CD4-positive, alpha-beta memory T cell (primary cell): ENCODE results near the gene RASL11B. TPM values are rescaled to one million over a fixed set of nuclear protein-coding genes. Genes with fewer than 3 reads are reported as not detected.

Experiments
- CTCF ChIA-PET: fragments of 350-600 bp; sonication (Branson Sonifier 250); formaldehyde crosslinking; loops from one replicate; lab custom pipeline; 2021; ENCODE audit warnings: inconsistent platforms; ENCODE audit not compliant: partially characterized antibody; lab: Charles Lee
- POLR2A ChIA-PET: fragments of 350-600 bp; sonication (Branson Sonifier 250); formaldehyde crosslinking; loops from one replicate; lab custom pipeline; 2021; ENCODE audit not compliant: partially characterized antibody; lab: Charles Lee
- DNase-seq, 5 donors: peaks; one replicate each; pipeline versions ENCODE4 v3.0.0 to v3.0.0-alpha.2; 2020 to 2022; ENCODE audit warnings: mixed read lengths in 1 of 5
- H3K27ac ChIP-seq: one replicate; pipeline ENCODE4 v1.7.0; 2013; ENCODE audit warnings: low read depth, low read length
- H3K27me3 ChIP-seq: 2 replicates; pipeline ENCODE4 v1.7.0; 2013; ENCODE audit warnings: mild to moderate bottlenecking, low read length, moderate library complexity; ENCODE audit not compliant: insufficient read depth
- H3K36me3 ChIP-seq: 2 replicates; pipeline ENCODE4 v1.7.0; 2013; ENCODE audit warnings: mild to moderate bottlenecking, low read length, moderate library complexity; ENCODE audit not compliant: insufficient read depth
- H3K4me1 ChIP-seq: 2 replicates; pipeline ENCODE4 v1.7.0; 2013; ENCODE audit warnings: mild to moderate bottlenecking, low read length, moderate library complexity; ENCODE audit not compliant: insufficient read depth
- H3K4me3 ChIP-seq, 2 donors: one replicate each; pipeline ENCODE4 v1.7.0; 2013; ENCODE audit warnings: low read length in 2 of 2, mild to moderate bottlenecking in 1 of 2
- H3K9me3 ChIP-seq, 2 donors: one replicate each; pipeline ENCODE4 v1.7.0; 2013; ENCODE audit warnings: low read length in 2 of 2, control low read depth in 1 of 2; ENCODE audit not compliant: control insufficient read depth in 1 of 2
- H3K27ac Mint-ChIP-seq, 7 donors: one replicate each; pipeline ENCODE4 v1.8.0; 2020 to 2021; ENCODE audit warnings: mixed read lengths in 7 of 7, mild to moderate bottlenecking in 6 of 7, inconsistent platforms in 3 of 7, moderate library complexity in 3 of 7
- H3K27me3 Mint-ChIP-seq, 2 donors: one replicate each; pipeline ENCODE4 v1.8.0; 2020 to 2021; ENCODE audit warnings: mixed read lengths in 2 of 2
- H3K36me3 Mint-ChIP-seq, 2 donors: one replicate each; pipeline ENCODE4 v1.8.0; 2020 to 2021; ENCODE audit warnings: mixed read lengths in 2 of 2, inconsistent platforms in 1 of 2, mild to moderate bottlenecking in 1 of 2
- H3K4me1 Mint-ChIP-seq, 4 donors: one replicate each; pipeline ENCODE4 v1.8.0; 2020 to 2021; ENCODE audit warnings: mixed read lengths in 4 of 4, mild to moderate bottlenecking in 1 of 4
- H3K4me3 Mint-ChIP-seq, 8 donors: one replicate each; pipeline ENCODE4 v1.8.0; 2020 to 2021; ENCODE audit warnings: mixed read lengths in 8 of 8, mild to moderate bottlenecking in 7 of 8, moderate library complexity in 6 of 8, inconsistent platforms in 3 of 8
- H3K9me3 Mint-ChIP-seq, 8 donors: one replicate each; pipeline ENCODE4 v1.8.0; 2020 to 2021; ENCODE audit warnings: mixed read lengths in 8 of 8, mild to moderate bottlenecking in 5 of 8, inconsistent platforms in 3 of 8, moderate library complexity in 1 of 8
- intact Hi-C: fragments of 100-400 bp; cut with micrococcal nuclease; formaldehyde crosslinking; loops from one replicate; pipeline ENCODE4 v1.15.1; 2023
- polyA plus RNA-seq, 2 donors: library from polyadenylated mRNA; unstranded; fragments of 300-500 nt; fragmentation: Illumina TruSeq; gene quantifications; one replicate each; pipeline ENCODE4 v1.2.3, GENCODE V29; 2021
- total RNA-seq, 2 experiments: library from RNA; stranded (reverse); gene quantifications; one replicate each; pipeline ENCODE4 v1.2.3, GENCODE V29; 2021

The RASL11B gene
- total and polyA plus RNA-seq, 4 experiments from 2014 or later: 0.10 TPM; not detected in 3

DNA sequence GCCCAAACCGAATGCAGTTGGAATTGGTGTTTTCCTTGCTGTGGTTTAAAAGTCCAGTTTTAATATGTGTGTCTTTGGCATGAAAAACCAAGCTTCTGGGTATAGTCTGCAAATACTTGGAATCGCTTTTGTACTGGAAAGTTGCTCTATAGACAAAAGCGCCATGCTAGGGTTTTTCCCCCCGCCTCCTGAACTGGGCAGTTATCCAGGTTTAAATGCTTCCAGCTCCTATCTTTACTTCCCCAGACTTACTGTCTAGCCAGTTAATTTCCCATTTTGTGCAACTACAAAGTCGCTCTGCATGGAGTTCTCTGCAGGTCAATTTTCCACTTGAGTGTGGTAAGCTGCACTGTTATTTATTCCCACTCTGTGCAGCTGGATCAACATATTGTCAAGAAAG is 2.7 kb downstream of the RASL11B start:
- POLR2A ChIA-PET: no interaction called here
- peaks cover 3 to 11% (median 6%) of the 10 kb centered on the region in 4 donors for H3K4me1 Mint-ChIP-seq
- Histone ChIP-seq H3K9me3 (no peaks in the 10 kb centered on the region), H3K36me3 (no peaks in the 10 kb centered on the region), H3K4me3 (no peak overlapping the region), H3K27ac (no peak overlapping the region), H3K27me3 (peaks cover 7% of the 10 kb centered on the region), H3K4me1 (peaks cover 13% of the 10 kb centered on the region)
- no peak overlapping the region for H3K27ac Mint-ChIP-seq
- no peaks in the 10 kb centered on the region for H3K36me3 Mint-ChIP-seq
- CTCF ChIA-PET: interaction anchor here (1.1 kb wide), 1 partner anchor 11 kb away, joined by 3 read pairs; no protein-coding TSS in a partner anchor
- no peak for DNase-seq
- H3K4me3 Mint-ChIP-seq: no peak overlapping the region
- H3K27me3 Mint-ChIP-seq: peaks cover 14 to 21% of the 10 kb centered on the region in 2 donors
- H3K9me3 Mint-ChIP-seq: peaks cover 0 to 2% (median 0%) of the 10 kb centered on the region in 8 donors
- intact Hi-C loops: loop anchor here (5.0 kb wide), 2 partner anchors 207 to 1022 kb away; partner anchors contain the start of genes DCUN1D4 and USP46

DNA sequence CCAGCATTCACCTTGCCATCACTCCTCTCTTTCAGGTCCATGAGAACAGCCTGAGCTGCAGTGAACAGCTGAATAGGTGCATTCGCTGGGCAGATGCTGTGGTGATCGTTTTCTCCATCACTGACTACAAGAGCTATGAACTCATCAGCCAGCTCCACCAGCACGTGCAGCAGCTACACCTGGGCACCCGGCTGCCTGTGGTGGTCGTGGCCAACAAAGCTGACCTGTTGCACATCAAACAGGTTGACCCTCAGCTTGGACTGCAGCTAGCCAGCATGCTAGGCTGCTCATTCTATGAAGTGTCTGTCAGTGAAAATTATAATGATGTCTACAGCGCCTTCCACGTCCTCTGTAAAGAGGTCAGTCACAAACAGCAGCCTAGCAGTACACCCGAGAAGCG is 3.2 kb downstream of the RASL11B start:
- CTCF ChIA-PET: interaction anchor here (1.1 kb wide), 1 partner anchor 10 kb away, joined by 3 read pairs; no protein-coding TSS in a partner anchor
- Mint-ChIP-seq H3K27ac (no peak overlapping the region), H3K4me1 (peaks cover 3 to 11% (median 6%) of the 10 kb centered on the region in 4 donors), H3K9me3 (peaks cover 0 to 2% (median 0%) of the 10 kb centered on the region in 8 donors), H3K4me3 (no peak overlapping the region), H3K36me3 (no peaks in the 10 kb centered on the region), H3K27me3 (peaks cover 12 to 16% of the 10 kb centered on the region in 2 donors)
- no peak for DNase-seq
- peaks cover 13% of the 10 kb centered on the region for H3K4me1 ChIP-seq
- peaks cover 7% of the 10 kb centered on the region for H3K27me3 ChIP-seq
- H3K36me3 ChIP-seq: no peaks in the 10 kb centered on the region
- intact Hi-C loops: no loop called here
- no peak overlapping the region for H3K4me3 ChIP-seq
- POLR2A ChIA-PET: no interaction called here
- no peak overlapping the region for H3K27ac ChIP-seq
- no peaks in the 10 kb centered on the region for H3K9me3 ChIP-seq

DNA sequence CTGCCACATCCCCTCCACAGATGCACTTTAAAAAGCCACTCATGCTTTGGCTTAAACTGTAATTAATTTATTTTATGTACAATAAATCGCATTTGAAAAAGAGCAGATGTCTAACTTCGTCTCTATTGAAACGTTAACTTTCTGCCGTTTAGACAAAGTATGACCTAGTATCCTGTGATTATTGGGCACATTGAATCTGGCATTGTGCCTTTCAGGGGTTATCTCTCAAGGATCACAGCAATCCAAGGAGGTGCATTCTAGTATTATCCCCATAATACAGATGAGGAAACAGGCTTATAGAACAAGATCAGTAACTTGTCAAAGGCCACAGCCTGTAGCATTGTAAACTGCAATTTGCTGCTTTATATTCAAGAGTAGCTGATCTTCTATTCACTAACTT is 4.6 kb downstream of the RASL11B start:
- Histone ChIP-seq H3K4me1 (peaks cover 7% of the 10 kb centered on the region), H3K9me3 (no peaks in the 10 kb centered on the region), H3K27ac (no peak overlapping the region), H3K36me3 (no peaks in the 10 kb centered on the region), H3K27me3 (no peaks in the 10 kb centered on the region), H3K4me3 (no peak overlapping the region)
- ChIA-PET CTCF (interaction anchor here (1.2 kb wide), 1 partner anchor 45 kb away, joined by 5 read pairs; no protein-coding TSS in a partner anchor), POLR2A (no interaction called here)
- Mint-ChIP-seq H3K4me3 (no peak overlapping the region), H3K36me3 (peaks cover 4 to 12% of the 10 kb centered on the region in 2 donors), H3K27ac (no peak overlapping the region), H3K4me1 (no peaks in the 10 kb centered on the region), H3K9me3 (no peaks in the 10 kb centered on the region), H3K27me3 (peaks cover 0 to 3% of the 10 kb centered on the region in 2 donors)
- intact Hi-C loops: no loop called here
- DNase-seq: no peak

DNA sequence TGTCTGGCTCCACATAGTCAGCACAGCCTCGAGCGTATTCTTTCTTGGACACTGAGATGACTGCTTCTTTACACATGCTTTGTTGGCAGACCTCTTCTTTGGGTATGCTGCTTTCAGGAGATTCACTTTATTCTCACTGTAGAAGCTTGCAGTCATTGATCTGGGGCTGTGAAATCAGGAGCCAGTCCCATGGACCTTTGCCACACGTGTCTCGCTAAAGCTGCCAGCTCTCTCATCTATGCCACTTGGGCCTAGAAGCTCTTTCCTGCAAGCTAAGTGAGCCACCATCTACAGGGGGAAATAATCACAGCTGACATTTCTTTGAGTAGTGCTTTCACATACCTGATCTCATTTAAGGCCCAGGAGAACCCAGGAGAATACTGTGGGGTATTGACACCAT is 5.0 kb downstream of the RASL11B start:
- H3K36me3 Mint-ChIP-seq: peaks cover 5 to 12% of the 10 kb centered on the region in 2 donors
- H3K4me3 ChIP-seq: no peak overlapping the region
- ChIA-PET POLR2A (interaction anchor here (1.2 kb wide), 1 partner anchor 155 kb away, joined by 3 read pairs; no protein-coding TSS in a partner anchor), CTCF (interaction anchor here (1.2 kb wide), 1 partner anchor 45 kb away, joined by 5 read pairs; no protein-coding TSS in a partner anchor)
- H3K4me1 Mint-ChIP-seq: no peaks in the 10 kb centered on the region
- H3K4me3 Mint-ChIP-seq: no peak overlapping the region
- no peak for DNase-seq
- H3K27me3 Mint-ChIP-seq: peaks cover 0 to 3% of the 10 kb centered on the region in 2 donors
- intact Hi-C loops: no loop called here
- peaks cover 7% of the 10 kb centered on the region for H3K4me1 ChIP-seq
- H3K36me3 ChIP-seq: no peaks in the 10 kb centered on the region
- H3K27ac Mint-ChIP-seq: peak overlapping the region in 1 of 7 donors; percentile 38
- no peak overlapping the region for H3K27ac ChIP-seq
- no peaks in the 10 kb centered on the region for H3K9me3 ChIP-seq
- H3K9me3 Mint-ChIP-seq: no peaks in the 10 kb centered on the region
- no peaks in the 10 kb centered on the region for H3K27me3 ChIP-seq

DNA sequence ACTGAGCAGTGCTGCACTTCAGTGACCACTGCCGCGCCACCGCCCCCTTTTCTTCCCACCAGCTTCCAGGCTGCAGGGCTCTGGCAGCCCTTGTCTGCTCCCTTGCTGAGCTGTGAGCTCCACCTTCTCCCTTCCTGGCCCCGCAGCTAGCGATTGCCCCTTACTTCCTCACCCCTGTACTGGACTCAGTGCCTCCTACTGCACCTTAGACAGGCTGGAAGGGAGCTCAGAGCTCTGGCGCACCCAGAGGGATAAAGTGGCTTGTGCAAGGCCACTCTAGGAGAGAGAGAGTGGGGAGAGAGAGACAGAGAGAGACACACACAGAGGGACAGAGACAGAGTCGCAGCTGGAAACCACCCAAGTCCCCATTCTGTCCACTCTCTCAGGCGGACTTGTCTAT is 6.0 kb downstream of the RASL11B start:
- Mint-ChIP-seq H3K27me3 (peaks cover 0 to 3% of the 10 kb centered on the region in 2 donors), H3K4me1 (no peaks in the 10 kb centered on the region), H3K36me3 (peaks cover 9 to 20% of the 10 kb centered on the region in 2 donors), H3K4me3 (no peak overlapping the region), H3K27ac (peak overlapping the region in 1 of 7 donors; percentile 78), H3K9me3 (no peaks in the 10 kb centered on the region)
- H3K27ac ChIP-seq: no peak overlapping the region
- no peak for DNase-seq
- ChIA-PET POLR2A (interaction anchor here (1.2 kb wide), 1 partner anchor 156 kb away, joined by 3 read pairs; no protein-coding TSS in a partner anchor), CTCF (no interaction called here)
- no peaks in the 10 kb centered on the region for H3K4me1 ChIP-seq
- intact Hi-C loops: no loop called here
- no peak overlapping the region for H3K4me3 ChIP-seq
- H3K36me3 ChIP-seq: no peaks in the 10 kb centered on the region
- no peaks in the 10 kb centered on the region for H3K9me3 ChIP-seq
- no peaks in the 10 kb centered on the region for H3K27me3 ChIP-seq

DNA sequence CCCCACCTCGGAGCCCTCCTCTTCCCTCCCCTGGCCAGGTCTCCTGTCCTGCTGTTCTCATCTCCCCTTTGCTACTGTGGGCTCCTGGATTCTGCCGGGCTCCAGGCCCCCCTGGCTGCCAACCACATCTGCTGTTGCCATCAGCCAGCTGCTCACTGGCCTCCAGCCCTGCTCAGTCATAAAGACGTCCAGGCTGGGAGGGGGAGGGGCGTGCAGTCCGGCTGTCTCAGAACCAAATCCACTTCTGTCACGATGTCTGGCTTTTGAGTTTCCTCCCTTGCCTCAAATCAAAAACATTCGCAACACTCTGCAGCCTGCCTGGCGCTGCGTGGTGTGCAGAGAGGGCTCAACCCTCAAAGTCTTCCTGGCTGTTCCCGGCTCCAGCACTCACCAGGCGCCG is 7.1 kb downstream of the RASL11B start:
- no peak for DNase-seq
- intact Hi-C loops: no loop called here
- Mint-ChIP-seq H3K9me3 (no peaks in the 10 kb centered on the region), H3K27me3 (no peaks in the 10 kb centered on the region), H3K36me3 (peaks cover 15 to 30% of the 10 kb centered on the region in 2 donors), H3K27ac (no peak overlapping the region), H3K4me1 (no peaks in the 10 kb centered on the region), H3K4me3 (no peak overlapping the region)
- Histone ChIP-seq H3K9me3 (no peaks in the 10 kb centered on the region), H3K4me3 (no peak overlapping the region), H3K4me1 (no peaks in the 10 kb centered on the region), H3K36me3 (no peaks in the 10 kb centered on the region), H3K27ac (no peak overlapping the region), H3K27me3 (no peaks in the 10 kb centered on the region)
- ChIA-PET POLR2A (no interaction called here), CTCF (no interaction called here)

DNA sequence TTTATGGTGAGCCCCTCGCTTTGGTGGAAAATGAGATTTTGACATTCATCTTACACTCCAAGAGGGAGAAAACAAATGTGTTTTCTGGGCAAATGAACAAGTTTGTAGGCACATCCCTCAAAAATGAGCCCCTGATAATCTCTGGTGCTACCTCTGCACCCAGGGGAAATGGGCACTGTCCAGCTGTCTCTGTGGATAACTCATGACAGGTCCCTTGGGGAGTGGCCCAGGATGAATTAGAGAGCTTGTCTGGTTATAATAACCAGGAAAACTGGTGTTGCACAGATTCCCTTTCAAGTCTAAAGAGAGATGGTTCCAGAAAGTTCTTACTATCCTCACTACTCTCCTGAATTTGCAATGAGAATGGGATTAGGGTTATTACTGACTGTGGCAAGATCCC is 7.5 kb downstream of the RASL11B start:
- no peak overlapping the region for H3K27ac Mint-ChIP-seq
- H3K9me3 Mint-ChIP-seq: no peaks in the 10 kb centered on the region
- H3K27me3 ChIP-seq: no peaks in the 10 kb centered on the region
- H3K27me3 Mint-ChIP-seq: no peaks in the 10 kb centered on the region
- no peaks in the 10 kb centered on the region for H3K9me3 ChIP-seq
- H3K4me3 ChIP-seq: no peak overlapping the region
- H3K27ac ChIP-seq: no peak overlapping the region
- peaks cover 18 to 30% of the 10 kb centered on the region in 2 donors for H3K36me3 Mint-ChIP-seq
- CTCF ChIA-PET: no interaction called here
- no peak for DNase-seq
- POLR2A ChIA-PET: no interaction called here
- intact Hi-C loops: no loop called here
- H3K36me3 ChIP-seq: no peaks in the 10 kb centered on the region
- H3K4me1 ChIP-seq: no peaks in the 10 kb centered on the region
- H3K4me1 Mint-ChIP-seq: no peaks in the 10 kb centered on the region
- H3K4me3 Mint-ChIP-seq: no peak overlapping the region
